NK-92 (cell line): Measurements from ENCODE around the gene KLHL26.
"Not testable (repeated sequence)": the region's sequence is repeated elsewhere in the genome, so short reads cannot be mapped to it uniquely, and the experiment has no call there.

Experiments used
- DNase-seq: peaks from one replicate; lab custom pipeline; 2025; ENCODE audit not compliant: unreplicated experiment; lab: John Stamatoyannopoulos, UW

Gene KLHL26, protein sequence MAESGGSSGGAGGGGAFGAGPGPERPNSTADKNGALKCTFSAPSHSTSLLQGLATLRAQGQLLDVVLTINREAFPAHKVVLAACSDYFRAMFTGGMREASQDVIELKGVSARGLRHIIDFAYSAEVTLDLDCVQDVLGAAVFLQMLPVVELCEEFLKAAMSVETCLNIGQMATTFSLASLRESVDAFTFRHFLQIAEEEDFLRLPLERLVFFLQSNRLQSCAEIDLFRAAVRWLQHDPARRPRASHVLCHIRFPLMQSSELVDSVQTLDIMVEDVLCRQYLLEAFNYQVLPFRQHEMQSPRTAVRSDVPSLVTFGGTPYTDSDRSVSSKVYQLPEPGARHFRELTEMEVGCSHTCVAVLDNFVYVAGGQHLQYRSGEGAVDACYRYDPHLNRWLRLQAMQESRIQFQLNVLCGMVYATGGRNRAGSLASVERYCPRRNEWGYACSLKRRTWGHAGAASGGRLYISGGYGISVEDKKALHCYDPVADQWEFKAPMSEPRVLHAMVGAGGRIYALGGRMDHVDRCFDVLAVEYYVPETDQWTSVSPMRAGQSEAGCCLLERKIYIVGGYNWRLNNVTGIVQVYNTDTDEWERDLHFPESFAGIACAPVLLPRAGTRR

DNA sequence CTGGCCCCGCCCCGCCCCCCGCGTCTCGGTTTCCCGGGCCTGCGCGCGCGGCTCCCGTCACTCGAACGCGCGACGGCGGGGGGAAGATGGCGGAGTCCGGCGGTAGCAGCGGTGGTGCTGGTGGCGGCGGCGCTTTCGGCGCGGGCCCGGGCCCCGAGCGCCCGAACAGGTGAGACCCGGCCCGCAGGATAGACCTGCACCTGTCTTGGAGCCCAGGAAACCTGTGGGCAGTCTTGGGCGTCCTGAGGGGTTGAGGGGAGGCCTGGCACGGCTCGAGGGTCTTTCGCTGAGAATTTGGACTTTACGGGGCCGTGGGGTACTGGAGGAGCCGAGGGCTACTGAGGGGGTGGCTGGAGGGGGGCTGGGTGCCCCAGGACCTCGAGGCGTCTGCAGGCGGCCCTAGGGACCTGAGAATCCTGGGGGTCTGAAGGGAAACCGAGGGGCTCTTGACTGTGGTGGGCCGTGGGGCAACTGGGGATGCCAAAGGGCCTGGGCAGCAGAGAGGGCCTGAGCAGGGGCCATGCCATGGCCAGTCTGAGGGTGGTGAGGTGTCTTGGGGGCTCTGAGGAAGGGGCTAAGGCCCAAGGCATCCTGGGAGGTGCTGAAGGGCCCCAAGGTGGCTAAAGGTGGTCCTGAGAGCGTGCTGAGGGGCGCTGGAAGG, at the start of gene KLHL26:
TSS of gene KLHL26 (plus strand) at position 60 of the 661 bp plus-strand sequence. CDS start at position 87, 27 bp downstream.
- no peak for DNase-seq

DNA sequence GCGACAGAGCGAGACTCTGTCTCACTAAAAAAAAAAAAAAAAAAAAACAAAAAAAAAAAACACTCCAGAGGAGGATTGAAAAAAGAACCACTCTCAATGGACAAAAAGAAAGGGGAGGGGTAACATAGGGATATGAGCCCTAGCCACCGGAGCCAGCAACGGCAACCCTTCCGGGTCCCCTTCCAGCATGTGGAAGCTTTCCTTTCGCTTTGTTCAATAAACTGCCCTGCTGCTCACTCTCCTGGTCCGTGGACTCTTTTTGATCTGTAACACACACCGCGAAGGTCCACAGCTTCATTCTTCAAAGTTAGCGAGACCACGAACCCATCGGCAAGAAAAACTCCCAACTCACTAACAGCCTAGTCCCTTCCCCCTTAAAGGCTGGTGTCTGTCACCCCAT, 49.3 kb upstream of the KLHL26 start:
- DNase-seq, result no peak

DNA sequence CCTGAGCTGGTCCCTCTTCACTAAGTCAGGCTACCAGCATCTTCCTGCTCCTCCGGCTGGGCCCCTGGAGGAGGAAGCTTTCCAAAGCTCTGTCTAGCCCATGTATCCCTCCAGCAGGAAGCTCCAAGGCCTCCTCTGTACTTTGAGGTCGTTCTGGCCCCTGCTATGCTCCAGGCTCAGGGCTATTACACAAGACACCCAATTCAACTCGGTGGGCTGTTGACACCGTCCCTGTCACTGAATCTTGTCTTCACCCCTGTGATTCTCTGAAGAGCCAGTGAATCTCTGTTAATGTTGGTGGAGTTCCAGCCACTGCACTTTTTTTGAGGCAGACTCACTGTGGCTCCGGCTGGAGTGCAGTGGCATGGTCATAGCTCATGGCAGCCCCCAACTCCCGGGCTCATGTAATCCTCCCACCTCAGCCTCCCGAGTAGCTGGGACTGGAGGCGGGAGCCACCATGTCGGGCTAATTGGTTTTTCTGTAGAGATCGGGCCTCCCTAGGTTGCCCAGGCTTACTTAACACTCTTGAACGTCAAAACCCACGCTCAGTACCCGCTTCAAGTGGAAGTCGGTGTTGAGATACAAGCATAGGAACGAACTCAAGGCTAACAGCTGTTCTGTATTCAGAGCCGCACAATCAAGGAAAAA, 48.7 kb upstream of the KLHL26 start:
- no peak for DNase-seq

DNA sequence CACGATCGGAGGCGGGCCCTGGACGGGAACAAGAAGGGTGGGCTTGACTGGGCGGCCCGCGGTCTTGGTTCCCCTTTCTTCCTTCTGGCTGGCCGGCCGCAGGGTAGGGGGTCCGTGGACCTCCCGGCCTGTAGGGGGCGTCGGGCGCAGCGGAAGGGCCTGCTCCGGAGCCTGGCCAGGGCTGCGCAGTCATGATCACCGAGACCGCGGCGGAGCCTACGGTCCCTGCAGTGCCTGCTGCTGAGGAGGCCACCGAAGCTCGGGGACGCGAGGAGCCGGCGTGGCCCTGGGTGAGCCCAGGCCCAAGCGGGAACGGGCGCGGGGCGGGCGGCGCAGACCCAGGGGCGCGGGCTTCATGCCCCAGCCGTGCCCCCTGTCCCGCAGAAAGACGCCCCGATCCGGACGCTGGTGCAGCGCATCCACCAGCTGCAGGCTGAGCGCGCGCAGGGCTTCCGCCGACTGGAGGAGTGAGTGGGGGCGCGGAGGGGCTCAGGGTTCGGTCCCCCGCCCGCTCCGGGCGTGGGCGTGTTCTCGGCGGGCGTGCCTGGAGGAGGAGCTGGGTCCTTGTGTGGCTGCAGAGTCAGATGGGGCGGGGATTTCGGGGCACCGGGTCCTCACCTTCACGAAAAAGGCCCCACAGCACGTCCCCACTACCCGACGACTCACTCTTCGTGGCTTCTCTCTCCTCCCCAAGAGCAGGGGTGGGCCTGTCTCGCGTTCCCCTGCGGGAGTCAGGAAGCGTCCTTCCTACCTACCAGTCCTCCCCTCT, 48.0 kb upstream of the KLHL26 start, which contains the start of gene REX1BD:
TSS of gene REX1BD (plus strand) at position 188 of the 769 bp plus-strand sequence. CDS start at position 192, 4 bp downstream.
- DNase-seq, result peak; percentile 51

DNA sequence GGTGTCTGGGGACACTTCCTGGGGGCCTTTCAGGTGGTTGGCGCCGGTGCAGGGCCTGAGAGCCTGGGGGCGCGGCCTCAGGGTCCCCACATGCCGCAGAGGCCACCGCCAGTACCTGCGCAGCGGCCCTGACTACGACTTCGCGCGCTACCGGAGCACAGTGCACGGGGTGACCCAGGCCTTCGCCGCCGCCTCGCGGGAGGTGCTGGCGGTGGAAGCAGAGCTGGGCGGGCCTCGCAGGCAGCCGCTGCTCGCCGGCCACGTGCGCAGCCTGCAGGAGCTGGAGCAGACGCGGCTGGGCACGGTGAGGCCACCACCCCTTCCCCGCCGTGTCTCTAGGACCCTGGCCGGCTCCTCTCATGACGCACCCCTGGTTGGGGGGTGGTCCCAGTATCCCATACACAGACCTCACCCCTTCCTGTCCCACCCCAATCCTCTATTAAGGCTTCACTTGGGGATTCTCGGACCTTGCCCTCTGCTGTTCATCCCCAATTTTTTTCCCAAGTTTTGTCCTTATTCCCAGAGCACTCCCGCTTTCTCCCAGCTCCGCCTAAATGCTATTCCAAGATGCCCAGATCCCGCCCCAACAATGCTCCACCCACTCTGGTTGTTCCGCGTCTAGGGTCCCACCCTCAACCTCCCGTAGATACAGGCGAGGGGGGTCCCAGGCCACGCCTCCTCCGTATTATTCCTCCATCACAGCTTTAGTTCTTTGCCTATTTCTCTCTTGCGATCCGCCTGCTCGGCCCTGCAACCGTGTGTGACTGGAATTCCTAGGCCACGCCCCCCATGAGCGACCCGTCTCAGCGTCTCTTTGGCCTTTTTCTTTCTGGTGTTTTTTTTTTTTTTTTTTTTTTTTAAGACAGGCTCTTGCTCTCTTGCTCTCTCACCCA, 47.2 kb upstream of the KLHL26 start:
- DNase-seq, result no peak

DNA sequence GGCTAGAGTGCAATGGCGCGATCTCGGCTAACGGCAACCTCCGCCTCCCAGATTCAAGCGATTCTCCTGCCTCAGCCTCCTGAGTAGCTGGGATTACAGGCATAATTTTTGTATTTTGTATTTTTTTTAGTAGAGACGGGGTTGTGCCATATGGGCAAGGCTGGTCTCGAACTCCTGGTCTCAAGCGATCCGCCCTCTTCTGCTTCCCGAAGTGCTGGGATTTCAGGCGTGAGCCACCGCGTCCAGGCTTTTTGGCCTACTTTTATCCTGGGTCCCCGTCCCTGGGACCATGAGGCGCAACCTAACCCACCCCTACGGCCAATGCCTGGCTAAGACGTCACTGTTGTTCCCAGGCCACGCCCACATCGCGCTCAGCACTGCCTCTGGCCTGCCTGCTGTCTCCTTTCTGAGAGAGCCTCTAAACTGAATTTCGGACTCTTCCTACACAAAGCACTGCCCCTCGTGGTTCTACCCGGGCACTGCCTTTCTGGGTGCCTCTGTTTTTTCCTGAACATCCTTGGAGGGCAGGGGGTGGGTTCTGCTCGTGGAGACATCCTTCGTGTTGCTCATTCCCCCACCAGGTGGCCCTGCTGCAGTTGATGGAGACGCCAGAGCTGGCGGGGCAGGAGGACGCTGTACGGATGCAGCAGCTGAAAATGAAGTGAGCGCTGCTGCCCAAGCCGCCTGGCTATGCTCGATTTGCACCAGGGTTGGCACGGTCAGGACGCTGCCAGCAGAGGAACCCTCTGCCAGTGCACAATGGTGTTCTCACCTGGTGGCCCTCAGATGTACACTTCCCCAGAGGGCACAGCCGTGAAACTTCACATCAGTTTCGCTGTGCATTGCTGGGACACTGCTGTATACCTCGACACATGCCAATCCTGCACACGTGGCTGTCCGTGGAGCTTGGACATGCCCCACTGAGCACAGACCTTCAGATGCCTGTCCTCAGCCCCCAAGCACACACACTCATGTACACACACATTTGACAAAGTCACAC, 46.3 kb upstream of the KLHL26 start:
- DNase-seq, result no peak

DNA sequence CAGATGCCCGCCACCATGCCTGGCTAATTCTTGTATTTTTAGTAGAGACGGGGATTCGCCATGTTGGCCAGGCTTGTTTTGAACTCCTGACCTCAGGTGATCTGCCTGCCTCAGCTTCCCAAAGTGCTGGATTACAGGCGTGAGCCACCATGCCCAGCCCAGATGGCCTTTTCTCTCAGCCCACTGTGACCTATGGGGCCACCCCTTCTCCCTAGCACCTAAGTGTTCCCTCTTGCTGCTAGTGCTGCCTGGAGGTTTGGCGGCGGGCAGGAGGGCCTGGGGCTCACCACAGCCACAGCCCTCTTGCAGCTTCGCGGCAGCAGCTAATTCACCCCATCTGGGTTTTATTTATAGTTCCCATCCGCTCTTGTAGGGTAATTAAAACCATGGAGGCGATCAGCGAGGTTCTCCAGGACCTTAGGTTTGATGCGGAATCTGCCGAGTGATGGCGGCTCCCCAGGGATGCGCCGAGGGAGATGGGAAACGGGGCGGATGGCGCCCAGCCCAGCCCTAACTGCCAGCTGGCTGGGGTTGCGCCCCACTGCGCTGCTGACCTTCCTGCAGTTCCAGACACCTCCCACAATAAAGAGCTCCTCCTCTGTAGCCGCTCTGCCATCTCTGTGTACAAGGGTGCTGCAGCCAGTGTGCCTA, 45.0 kb upstream of the KLHL26 start:
- no peak for DNase-seq

DNA sequence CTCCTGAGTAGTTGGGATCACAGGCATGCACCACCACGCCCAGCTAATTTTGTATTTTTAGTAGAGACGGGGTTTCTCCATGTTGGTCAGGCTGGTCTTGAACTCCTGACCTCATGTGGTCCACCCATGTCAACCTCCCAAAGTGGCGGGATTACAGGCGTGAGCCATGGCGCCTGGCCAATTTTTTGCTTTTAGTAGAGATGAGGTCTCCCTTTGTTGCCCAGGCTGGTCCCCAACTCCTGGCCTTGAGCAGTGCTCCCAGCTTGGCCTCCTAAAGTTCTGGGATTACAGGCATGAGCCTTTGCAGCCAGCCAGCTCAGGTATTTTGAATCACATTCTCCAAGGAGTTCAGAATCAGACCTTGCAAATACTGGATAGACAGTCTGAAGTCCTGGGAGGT, 44.1 kb upstream of the KLHL26 start:
- DNase-seq, result not testable (repeated sequence)

DNA sequence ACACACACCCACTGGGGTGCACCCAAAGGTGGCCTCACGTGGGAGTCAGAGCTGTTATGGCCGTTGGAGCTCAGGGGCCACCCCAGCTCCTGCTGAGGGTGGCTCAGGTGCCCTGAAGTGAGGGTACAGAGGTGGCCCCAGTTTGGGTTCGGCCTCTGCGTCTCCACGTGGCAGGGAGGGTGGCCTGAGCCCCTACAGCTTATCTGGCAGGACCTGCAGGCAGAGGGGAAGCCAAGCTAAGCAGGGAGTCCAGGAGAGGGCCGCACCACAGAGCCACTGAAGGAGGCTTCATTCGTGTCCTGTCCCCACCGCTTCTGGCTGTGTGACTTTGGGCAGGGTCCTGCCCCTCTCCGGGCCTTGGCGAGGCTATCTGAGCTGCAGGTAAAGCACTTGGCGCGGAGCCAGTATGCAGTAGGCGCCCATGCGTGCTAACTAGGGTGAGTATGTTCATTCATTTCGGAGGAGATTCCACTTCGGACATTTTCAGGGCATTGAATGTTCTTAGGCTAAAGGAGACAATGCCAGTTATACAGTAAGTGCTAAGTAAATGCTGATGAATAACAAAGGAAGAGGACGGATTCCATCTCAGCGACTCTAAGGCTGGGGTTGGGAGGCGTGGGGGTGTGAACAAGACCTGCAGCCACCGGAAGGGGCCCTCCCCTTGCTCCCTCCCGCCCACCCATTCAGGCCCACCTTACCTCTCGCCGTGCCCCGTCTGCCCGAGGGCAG, 43.3 kb upstream of the KLHL26 start:
- no peak for DNase-seq

DNA sequence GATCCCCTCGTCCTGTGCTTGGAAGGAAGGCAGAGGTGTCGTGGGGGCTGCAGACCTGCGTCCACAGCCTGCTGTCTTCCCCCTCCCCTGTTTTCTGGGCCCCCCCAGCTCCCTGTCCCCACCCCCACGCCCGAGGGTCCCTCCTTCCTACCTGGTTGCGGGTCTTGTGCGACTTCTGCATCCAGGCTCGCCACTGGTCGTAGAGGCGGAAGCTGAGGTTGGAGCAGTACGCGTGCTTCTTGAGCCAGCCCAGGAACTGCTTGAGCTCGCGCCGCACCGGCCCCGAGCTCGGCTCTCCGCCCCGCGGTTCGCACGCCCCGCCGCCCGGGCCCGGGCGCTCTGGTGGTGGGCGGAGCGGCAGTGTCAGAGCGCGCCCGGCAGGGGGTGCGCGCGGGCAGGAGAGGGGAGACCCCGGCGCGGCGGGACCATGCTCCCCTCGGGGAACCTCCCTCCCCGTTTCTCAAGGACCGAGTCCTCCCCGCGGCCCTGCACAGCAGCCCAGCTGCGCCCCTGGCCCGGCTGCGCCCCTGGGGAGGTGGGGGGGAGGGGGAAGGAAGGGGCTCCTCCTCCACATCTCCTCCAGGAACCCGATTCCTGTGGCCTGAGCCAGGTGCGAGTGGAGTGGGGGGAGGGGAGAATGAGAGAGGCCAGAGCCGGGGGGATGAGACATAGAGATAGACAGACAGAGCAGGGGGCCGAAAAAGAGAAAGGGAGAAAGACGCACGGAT, 42.6 kb upstream of the KLHL26 start:
- DNase-seq, result no peak

DNA sequence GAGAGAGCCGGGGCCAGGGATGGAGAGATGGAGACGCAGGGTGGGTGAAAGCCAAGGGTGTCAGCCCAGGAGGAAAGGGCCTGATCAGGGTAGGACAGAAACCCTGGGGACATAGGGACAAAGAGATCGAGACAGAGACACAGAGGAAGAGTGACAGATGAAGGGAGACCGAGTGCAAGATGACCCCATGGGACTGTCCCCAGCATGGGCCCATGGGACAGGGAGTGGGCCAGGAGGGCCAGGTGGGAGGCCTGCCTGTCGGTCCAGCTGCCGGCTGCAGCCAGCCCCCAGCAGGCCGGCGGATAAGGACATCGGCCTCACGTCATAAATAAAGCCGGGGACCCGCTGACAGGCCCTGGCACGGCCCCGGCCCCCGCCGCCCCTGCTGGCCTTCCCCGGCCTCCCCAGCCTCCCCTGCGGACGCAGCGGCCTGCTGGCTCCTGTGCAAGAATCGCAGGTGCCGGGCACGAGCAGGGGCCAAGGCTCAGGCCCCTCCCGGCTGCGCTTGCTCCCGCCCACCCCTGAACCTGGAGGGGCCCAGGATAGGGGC, 41.9 kb upstream of the KLHL26 start:
- DNase-seq, result no peak

DNA sequence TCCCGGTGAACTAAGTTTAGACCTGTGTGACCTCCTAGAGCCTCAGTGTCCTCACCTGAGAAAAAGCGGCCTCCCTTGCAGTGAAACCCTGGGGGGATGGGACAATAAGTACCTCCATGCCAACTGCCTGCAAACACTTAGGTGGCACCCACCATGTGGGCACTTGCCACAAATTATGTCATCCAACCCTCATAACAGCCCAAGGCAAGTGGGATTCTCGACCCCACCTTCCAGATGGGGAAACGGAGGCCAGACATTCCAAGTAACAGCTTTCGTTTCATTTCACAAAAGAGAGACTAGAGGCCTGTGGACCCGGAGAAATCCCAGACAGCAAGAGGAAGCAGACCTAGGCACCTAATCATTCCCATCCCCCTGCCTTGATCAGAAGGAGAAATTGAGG, 41.4 kb upstream of the KLHL26 start:
- DNase-seq, result no peak

DNA sequence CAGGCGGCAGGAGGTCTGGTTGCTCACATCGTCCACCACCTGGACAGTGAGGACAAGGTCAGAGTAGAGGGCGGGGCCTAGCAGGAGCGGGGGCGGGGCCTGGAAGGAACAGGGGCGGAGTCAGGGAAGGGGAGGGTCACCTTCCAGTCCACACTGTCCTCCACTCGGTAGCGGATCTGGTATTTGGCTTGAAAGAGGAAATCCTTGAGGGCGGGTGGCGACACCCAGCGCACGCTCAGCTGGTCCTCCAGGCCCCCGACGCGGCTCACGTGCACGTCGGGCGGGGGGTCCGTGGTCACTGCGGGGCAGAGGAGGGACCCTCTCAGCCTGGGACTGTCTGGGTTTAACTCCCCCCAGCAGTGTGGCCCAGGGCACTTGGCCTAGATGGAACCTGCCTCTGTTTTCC, 40.1 kb upstream of the KLHL26 start:
- no peak for DNase-seq

DNA sequence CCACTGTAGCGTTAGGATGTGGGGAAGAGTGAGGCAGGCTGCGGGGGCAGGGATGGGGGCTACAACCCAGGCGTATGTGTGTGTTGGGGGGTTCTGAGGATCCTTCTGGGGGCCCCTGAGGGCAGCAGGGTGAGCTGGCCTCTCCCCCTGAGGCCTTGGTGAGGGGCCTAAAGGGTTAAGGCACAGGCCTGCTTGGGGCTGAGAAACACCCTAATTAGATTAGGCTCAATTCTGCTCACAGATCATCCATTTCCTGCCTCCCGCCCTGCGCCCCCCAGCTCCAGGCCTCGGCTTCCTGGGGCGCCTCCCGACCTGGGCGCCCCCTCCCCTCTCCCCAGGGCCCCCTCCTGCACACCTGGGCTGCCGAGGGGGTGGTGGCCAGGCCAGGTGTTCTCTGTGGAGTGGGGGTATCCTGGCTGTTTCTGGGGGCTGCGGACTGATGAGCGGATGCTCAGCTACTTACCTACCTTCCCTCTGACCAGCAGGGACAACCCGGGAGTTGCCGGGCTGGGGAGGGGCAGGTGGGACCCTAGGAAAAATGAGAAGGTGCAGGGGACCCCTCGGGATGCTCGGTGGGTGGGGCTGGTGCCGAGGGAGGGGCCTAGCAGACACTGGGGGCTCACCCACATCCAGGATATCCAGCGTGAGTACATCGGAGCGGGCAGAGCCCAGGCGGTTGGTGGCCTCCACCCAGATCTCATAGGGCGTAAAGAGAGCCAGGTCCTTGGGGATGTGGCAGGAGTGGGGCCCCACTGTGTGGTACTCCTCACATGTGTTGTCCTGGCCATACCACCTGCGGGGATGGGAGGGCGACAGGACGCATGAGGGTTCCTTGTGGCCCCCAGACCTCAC, 38.8 kb upstream of the KLHL26 start:
- DNase-seq, result no peak

DNA sequence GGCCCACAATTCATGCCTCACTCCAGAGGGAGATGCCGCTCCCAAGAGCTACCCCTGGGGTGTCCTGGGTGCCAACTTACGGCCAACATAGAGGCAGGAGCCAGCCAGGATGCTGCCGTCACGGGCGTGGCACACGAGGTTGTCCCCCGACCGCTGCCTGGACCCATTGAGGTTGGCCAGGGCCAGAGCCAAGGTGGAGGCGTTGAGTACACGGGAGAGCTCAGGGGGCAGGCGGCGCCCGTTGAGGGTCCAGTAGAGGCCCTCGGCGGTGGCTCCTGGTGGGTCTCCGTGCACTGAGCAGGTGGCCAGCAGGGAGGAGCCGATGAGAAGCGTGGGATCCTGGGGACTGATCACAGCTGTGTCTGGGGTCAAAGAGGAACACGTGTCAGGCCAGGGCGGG, 37.3 kb upstream of the KLHL26 start:
- DNase-seq, result no peak
